ENCODE results near the gene DLG2. TPM values are rescaled to one million over a fixed set of nuclear protein-coding genes. Genes with fewer than 3 reads are reported as not detected.

The DLG2 gene
- total and polyA plus RNA-seq, 2 of the 4 experiments (the other 2 are of a cell fraction) = 0.31 to 0.36 TPM

DNA sequence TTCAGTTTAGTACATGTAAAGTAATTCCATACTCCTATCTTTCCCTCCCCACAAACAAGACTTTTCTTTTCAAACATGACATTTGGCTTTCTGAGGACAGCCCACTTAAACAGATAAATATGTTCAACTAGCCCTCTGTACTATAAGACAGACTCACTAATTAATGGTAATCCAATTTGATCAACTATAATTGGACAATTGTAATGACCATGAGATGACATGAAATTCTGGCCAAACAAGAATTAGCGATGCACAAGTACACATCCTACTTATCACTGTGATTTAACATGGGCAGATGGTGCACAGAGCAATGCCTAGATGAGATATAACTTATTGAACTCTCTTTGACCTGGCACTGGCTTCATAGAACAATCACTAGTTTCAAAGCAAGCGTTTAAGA lies 1307.3 kb downstream of the DLG2 start:
- ATAC-seq (ENCODE audit: low read depth) = no peak
- DNase-seq = no peak
- no peaks in the 10 kb centered on the region for H3K27me3 ChIP-seq (ENCODE audit: control insufficient read depth, insufficient read depth, low read length)
- no peak overlapping the region for H2BK5ac ChIP-seq (ENCODE audit: low read depth, low read length, poor library complexity, severe bottlenecking)
- no peaks in the 10 kb centered on the region for H3K4me1 ChIP-seq (ENCODE audit: control insufficient read depth, insufficient read depth, low read length)
- H3K18ac ChIP-seq (ENCODE audit: low read depth, low read length) = no peak overlapping the region
- no peak overlapping the region for H4K91ac ChIP-seq (ENCODE audit: insufficient read depth, low read depth, low read length)
- H3K9me3 ChIP-seq (ENCODE audit: control insufficient read depth, insufficient read depth, low read length) = no peaks in the 10 kb centered on the region
- WGBS, 2 experiments (ENCODE audit: extremely low coverage in 2 of 2, insufficient read length in 1 of 2) = no CpG with 5 or more reads among the region's 2 CpGs
- H3K9me1 ChIP-seq (ENCODE audit: insufficient read depth, low read length) = no peaks in the 10 kb centered on the region
- H3K4me2 ChIP-seq (ENCODE audit: low read depth, low read length) = no peak overlapping the region
- H3K27ac ChIP-seq (ENCODE audit: insufficient read depth, low read length) = no peak overlapping the region
- no peak overlapping the region for H2AK5ac ChIP-seq (ENCODE audit: low read depth, low read length)
- no peak overlapping the region for H4K5ac ChIP-seq (ENCODE audit: low read depth, low read length)
- H3K9ac ChIP-seq (ENCODE audit: low read depth, low read length) = no peak overlapping the region
- H4K20me1 ChIP-seq (ENCODE audit: insufficient read depth, low read length) = no peaks in the 10 kb centered on the region
- no peak overlapping the region for H4K8ac ChIP-seq (ENCODE audit: low read depth in 2 of 2, low read length in 2 of 2)
- no peak overlapping the region for H3K23ac ChIP-seq (ENCODE audit: low read depth, low read length)
- in situ Hi-C loops (cut with MboI; ENCODE audit: low sequenced_read_pairs) (no loop called here), dilution Hi-C loops (cut with HindIII; ENCODE audit: low sequenced_read_pairs, unreplicated experiment) (no loop called here), intact Hi-C loops (cut with micrococcal nuclease) (no loop called here)
- TF ChIP-seq BHLHE40 (IDR thresholded peaks at IDR 0.05; ENCODE audit: low read depth, low read length) (no peak), MAFK (IDR thresholded peaks at IDR 0.05; ENCODE audit: low read depth, low read length) (no peak), POLR2A (IDR thresholded peaks at IDR 0.05; ENCODE audit: low read depth, low read length) (no peak), CEBPB (IDR thresholded peaks at IDR 0.05; ENCODE audit: low read depth, low read length) (no peak), MXI1 (IDR thresholded peaks at IDR 0.05; ENCODE audit: borderline replicate concordance, low read depth, low read length) (no peak), MAZ (IDR thresholded peaks at IDR 0.05; ENCODE audit: borderline replicate concordance, low read depth, low read length) (no peak), RCOR1 (IDR thresholded peaks at IDR 0.05; ENCODE audit: insufficient replicate concordance, low read length) (no peak), NFE2L2 (IDR thresholded peaks at IDR 0.05; ENCODE audit: low read depth, low read length) (no peak), RFX5 (IDR thresholded peaks at IDR 0.05; ENCODE audit: low read depth, low read length) (no peak), CHD1 (IDR thresholded peaks at IDR 0.05; ENCODE audit: low read depth, low read length) (no peak), RAD21 (IDR thresholded peaks at IDR 0.05; ENCODE audit: low read length) (no peak), SMC3 (IDR thresholded peaks at IDR 0.05; ENCODE audit: low read depth, low read length) (no peak)
- TF ChIP-seq, protein P1, sequence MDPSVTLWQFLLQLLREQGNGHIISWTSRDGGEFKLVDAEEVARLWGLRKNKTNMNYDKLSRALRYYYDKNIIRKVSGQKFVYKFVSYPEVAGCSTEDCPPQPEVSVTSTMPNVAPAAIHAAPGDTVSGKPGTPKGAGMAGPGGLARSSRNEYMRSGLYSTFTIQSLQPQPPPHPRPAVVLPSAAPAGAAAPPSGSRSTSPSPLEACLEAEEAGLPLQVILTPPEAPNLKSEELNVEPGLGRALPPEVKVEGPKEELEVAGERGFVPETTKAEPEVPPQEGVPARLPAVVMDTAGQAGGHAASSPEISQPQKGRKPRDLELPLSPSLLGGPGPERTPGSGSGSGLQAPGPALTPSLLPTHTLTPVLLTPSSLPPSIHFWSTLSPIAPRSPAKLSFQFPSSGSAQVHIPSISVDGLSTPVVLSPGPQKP (IDR thresholded peaks at IDR 0.05; ENCODE audit: borderline replicate concordance, low read depth, low read length) = no peak
- TF ChIP-seq, protein P2, sequence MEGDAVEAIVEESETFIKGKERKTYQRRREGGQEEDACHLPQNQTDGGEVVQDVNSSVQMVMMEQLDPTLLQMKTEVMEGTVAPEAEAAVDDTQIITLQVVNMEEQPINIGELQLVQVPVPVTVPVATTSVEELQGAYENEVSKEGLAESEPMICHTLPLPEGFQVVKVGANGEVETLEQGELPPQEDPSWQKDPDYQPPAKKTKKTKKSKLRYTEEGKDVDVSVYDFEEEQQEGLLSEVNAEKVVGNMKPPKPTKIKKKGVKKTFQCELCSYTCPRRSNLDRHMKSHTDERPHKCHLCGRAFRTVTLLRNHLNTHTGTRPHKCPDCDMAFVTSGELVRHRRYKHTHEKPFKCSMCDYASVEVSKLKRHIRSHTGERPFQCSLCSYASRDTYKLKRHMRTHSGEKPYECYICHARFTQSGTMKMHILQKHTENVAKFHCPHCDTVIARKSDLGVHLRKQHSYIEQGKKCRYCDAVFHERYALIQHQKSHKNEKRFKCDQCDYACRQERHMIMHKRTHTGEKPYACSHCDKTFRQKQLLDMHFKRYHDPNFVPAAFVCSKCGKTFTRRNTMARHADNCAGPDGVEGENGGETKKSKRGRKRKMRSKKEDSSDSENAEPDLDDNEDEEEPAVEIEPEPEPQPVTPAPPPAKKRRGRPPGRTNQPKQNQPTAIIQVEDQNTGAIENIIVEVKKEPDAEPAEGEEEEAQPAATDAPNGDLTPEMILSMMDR (conservative IDR thresholded peaks at IDR 0.05; ENCODE audit: low read depth, low read length) = no peak
- TF ChIP-seq, protein P3, sequence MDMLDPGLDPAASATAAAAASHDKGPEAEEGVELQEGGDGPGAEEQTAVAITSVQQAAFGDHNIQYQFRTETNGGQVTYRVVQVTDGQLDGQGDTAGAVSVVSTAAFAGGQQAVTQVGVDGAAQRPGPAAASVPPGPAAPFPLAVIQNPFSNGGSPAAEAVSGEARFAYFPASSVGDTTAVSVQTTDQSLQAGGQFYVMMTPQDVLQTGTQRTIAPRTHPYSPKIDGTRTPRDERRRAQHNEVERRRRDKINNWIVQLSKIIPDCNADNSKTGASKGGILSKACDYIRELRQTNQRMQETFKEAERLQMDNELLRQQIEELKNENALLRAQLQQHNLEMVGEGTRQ (IDR thresholded peaks at IDR 0.05; ENCODE audit: low read depth, low read length) = no peak
- H3K4me3 ChIP-seq (ENCODE audit: insufficient read depth, low read depth, low read length) = no peak overlapping the region
- POLR2A ChIA-PET (ENCODE audit: unreplicated experiment) = no interaction called here
- H3K36me3 ChIP-seq (ENCODE audit: control insufficient read depth, insufficient read depth, low read length) = no peaks in the 10 kb centered on the region
- no TSS peak for BruUV-seq (replicated peaks)
- no peak overlapping the region for H2BK15ac ChIP-seq (ENCODE audit: low read depth, low read length)
- no peak overlapping the region for H3K56ac ChIP-seq (ENCODE audit: extremely low read depth, insufficient read depth, low read length)
- H3K4ac ChIP-seq (ENCODE audit: low read depth, low read length) = no peak overlapping the region
- CTCF ChIA-PET = no interaction called here
- H2BK120ac ChIP-seq (ENCODE audit: low read depth, low read length) = no peak overlapping the region
- H2AFZ ChIP-seq (replicated peaks; ENCODE audit: low read length, poor library complexity) = no peak overlapping the region
- no peaks in the 10 kb centered on the region for H3K79me1 ChIP-seq (ENCODE audit: low read depth in 1 of 2, low read length in 2 of 2)
- no peak overlapping the region for H2AK9ac ChIP-seq (replicated peaks; ENCODE audit: low read depth, low read length, poor library complexity)
- H3K14ac ChIP-seq (replicated peaks; ENCODE audit: low read depth, low read length) = no peak overlapping the region
- H2BK20ac ChIP-seq (ENCODE audit: low read depth, low read length) = no peak overlapping the region

Data from IMR-90 (cell line).